Stimulated activated CD4-positive, alpha-beta T cell treated with anti-CD3 and anti-CD28 coated beads, Interleukin-2, amount 100 ng/mL, for 48 hours (primary cell): Measurements from ENCODE around the gene RGMB.

Experiments used
- DNase-seq, 2 donors: peaks; one replicate each; pipeline ENCODE4 v3.0.0-alpha.2; 2020

RGMB gene

GRCh38 chr5:98836175-98836574 lies 62.7 kb downstream of the RGMB start:
- no peak for DNase-seq

GRCh38 chr5:98839469-98840383 lies 66.3 kb downstream of the RGMB start:
- no peak for DNase-seq

GRCh38 chr5:98840946-98841345 lies 67.5 kb downstream of the RGMB start:
- no peak for DNase-seq

GRCh38 chr5:98843481-98843880 lies 70.0 kb downstream of the RGMB start:
- DNase-seq, result no peak

DNA sequence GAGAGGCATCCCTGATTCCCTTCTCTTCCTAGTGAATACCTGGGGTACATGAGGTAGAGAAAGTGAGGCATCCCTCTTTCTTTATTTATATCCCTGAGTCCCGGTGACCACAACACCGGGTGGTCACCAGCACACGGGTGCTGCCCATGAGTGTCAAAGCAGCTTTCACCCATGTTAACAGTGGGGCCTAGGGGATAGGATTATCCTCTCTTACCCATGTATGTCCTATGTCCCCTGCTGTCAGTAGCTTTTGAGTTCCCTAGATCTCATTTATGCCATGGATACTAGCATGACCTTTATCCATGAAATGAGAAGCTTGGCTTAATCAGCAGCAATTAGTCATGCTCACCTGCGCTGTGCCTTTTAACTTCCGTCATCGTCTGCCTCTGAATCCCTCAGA lies 71.4 kb downstream of the RGMB start:
- DNase-seq, result no peak

GRCh38 chr5:98845878-98846277 lies 72.4 kb downstream of the RGMB start:
- no peak for DNase-seq
